Measurements from ENCODE around the gene MPZL3. TPM values are rescaled to one million over a fixed set of nuclear protein-coding genes. Genes with fewer than 3 reads are reported as not detected.

MPZL3 gene
- total and polyA plus RNA-seq, 8 donors: 0.45 to 20.0 (median 5.0) TPM

DNA sequence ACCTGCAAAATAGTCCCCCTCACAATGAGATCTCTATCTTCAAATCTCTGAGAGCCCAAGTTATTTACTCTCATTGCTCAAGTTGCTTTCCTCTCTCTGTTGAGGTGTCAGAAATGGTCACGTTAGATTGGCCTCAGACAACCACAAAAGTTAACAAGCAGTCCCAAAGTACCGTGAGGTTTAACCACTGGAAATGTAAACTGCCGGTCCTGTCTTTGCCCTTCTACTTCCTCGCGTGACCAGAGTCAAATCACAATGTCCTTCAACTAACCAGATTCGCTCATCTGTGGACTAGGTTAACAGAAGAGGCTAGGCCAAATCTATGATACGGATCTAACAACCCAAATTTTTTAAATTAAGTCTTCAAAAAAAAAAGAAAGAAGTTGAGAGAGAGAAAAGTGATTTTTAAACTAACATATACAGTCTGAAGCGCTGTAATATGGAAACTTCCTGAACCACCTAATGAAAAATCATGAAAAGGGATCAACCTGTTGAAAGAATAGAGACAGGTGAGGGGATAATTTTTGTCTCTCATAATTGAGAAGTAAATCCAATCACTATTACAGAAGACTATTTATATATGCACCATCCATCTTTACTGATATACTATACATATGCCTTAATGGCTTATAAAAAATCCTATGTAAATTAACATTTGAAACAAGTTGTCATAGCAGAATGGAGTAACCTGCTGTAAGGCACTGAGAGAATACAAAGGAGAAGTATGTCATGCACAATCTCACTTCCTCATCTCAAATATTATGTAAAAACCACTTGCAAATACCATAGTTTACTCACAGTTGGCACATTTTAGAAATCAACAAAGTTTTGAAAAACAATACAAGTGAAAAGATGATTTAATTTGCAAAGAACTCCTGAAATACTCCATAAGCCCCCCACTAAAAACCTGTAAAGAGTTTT, 24.0 kb downstream of the MPZL3 start:
- peaks cover 0 to 37% (median 0%) of the 10 kb centered on the region in 4 donors for H3K4me1 ChIP-seq
- no peak overlapping the region for H3K4me3 ChIP-seq
- peaks cover 0 to 5% (median 0%) of the 10 kb centered on the region in 3 donors for H3K27me3 ChIP-seq
- no peak for TF ChIP-seq EP300 (IDR thresholded peaks at IDR 0.05)
- DNase-seq: peak in 1 of 2 donors; percentile 27
- H3K27ac ChIP-seq: peak overlapping the region in 4 of 5 donors; percentile 44 to 69 (median 62)
- no peaks in the 10 kb centered on the region for H3K9me3 ChIP-seq
- 79 to 88% (median 84%) methylated on average over 8 of the region's 8 CpGs for WGBS, 5 donors
- intact Hi-C loops (cut with DNase I; ENCODE audit: low total_unique reads): no loop called here
- peaks cover 0 to 41% (median 15%) of the 10 kb centered on the region in 4 donors for H3K36me3 ChIP-seq

DNA sequence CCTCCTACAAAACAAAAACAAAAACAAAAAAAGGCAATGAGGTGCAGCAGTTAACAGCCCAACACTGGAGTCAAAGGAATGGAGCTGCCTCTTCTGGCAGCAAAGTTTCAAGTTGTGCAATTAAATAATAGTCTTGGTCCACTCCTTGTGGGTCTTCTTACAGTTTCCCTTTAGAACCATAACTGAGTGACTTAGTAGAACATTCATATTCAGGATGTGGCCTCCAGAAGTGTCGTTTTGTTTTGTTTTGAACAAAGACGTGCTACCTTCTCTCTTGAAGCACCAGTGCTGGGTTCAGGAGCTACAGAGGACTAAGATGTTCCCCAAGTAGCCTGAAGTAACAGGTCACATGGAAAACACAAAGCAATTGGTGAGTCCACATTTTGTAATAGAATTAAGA, 25.4 kb downstream of the MPZL3 start:
- Histone ChIP-seq H3K27me3 (peaks cover 0 to 5% (median 0%) of the 10 kb centered on the region in 3 donors), H3K4me3 (no peak overlapping the region), H3K9me3 (no peaks in the 10 kb centered on the region), H3K27ac (peak overlapping the region in 4 of 5 donors; percentile 4 to 69 (median 62)), H3K4me1 (peaks cover 0 to 37% (median 0%) of the 10 kb centered on the region in 4 donors), H3K36me3 (peaks cover 0 to 27% (median 5%) of the 10 kb centered on the region in 4 donors)
- TF ChIP-seq POLR2A (IDR thresholded peaks at IDR 0.05) (no peak), EP300 (IDR thresholded peaks at IDR 0.05) (no peak), CTCF (IDR thresholded peaks at IDR 0.05) (no peak), POLR2AphosphoS5 (IDR thresholded peaks at IDR 0.05) (no peak)
- WGBS, 5 donors: 71 to 82% (median 76%) methylated on average over 2 of the region's 2 CpGs
- intact Hi-C loops (cut with DNase I; ENCODE audit: low total_unique reads): no loop called here
- DNase-seq: no peak

- Histone ChIP-seq H3K4me3 (no peak overlapping the region), H3K27me3 (peaks cover 0 to 10% (median 0%) of the 10 kb centered on the region in 3 donors), H3K36me3 (peaks cover 0 to 25% (median 4%) of the 10 kb centered on the region in 4 donors), H3K9me3 (no peaks in the 10 kb centered on the region), H3K27ac (peak overlapping the region in 3 of 5 donors; percentile 7 to 69 (median 69)), H3K4me1 (peaks cover 0 to 37% (median 0%) of the 10 kb centered on the region in 4 donors)
- 65 to 79% (median 77%) methylated on average over 7 of the region's 7 CpGs for WGBS, 5 donors
- intact Hi-C loops (cut with DNase I; ENCODE audit: low total_unique reads): no loop called here
- TF ChIP-seq POLR2AphosphoS5 (IDR thresholded peaks at IDR 0.05) (no peak), POLR2A (IDR thresholded peaks at IDR 0.05) (no peak), EP300 (IDR thresholded peaks at IDR 0.05) (no peak), CTCF (IDR thresholded peaks at IDR 0.05) (no peak)
- no peak for DNase-seq
Measured at GRCh38 chr11:118226296-118226695, 25.9 kb downstream of the MPZL3 start.

- 70 to 77% (median 71%) methylated on average over 6 of the region's 6 CpGs for WGBS, 5 donors
- Histone ChIP-seq H3K4me3 (peak within 1 kb of the TSS; percentile 0 to 31 (median 24)), H3K9me3 (no peaks in the 10 kb centered on the region), H3K27ac (peak within 1 kb of the TSS; percentile 5 to 69 (median 43)), H3K27me3 (peaks cover 0 to 15% (median 0%) of the 10 kb centered on the region in 3 donors), H3K36me3 (peaks cover 0 to 15% (median 4%) of the 10 kb centered on the region in 4 donors), H3K4me1 (peaks cover 0 to 27% (median 0%) of the 10 kb centered on the region in 4 donors)
- intact Hi-C loops (cut with DNase I; ENCODE audit: low total_unique reads): no loop called here
- TF ChIP-seq POLR2AphosphoS5 (IDR thresholded peaks at IDR 0.05) (peak in 2 of 3 donors; percentile 14 to 39), EP300 (IDR thresholded peaks at IDR 0.05) (no peak)
- peak; percentile 29 to 69 for DNase-seq
Measured at GRCh38 chr11:118224511-118225188, 27.5 kb downstream of the MPZL3 start, which contains the start of gene JAML. JAML (minus strand) TSS chr11:118225011; CDS start chr11:118214866, 10,145 bp downstream.

DNA sequence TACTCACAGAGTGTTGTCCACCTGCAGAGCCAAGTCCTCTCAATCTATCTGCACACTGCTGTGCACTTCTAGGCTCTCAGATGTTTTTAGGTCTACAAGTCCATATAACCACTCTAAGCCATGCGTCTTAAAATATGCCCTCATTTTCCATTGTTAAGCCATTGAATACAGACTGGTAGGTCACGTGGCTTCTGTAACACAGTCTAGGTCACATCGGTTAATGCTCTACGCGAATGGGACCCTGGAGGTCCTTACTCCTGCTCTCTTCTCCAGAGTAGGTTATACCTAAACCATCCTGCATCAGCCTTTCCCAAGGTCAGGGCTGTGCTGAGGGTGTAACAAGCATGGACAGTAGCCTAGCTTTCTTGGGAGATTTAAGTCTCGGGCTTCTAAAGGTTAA, 28.2 kb downstream of the MPZL3 start:
- intact Hi-C loops (cut with DNase I; ENCODE audit: low total_unique reads): no loop called here
- peaks cover 0 to 15% (median 0%) of the 10 kb centered on the region in 3 donors for H3K27me3 ChIP-seq
- H3K4me3 ChIP-seq: peak overlapping the region; percentile 0 to 31 (median 24)
- peaks cover 0 to 8% (median 4%) of the 10 kb centered on the region in 4 donors for H3K36me3 ChIP-seq
- no peak for DNase-seq
- TF ChIP-seq EP300 (IDR thresholded peaks at IDR 0.05) (no peak), CTCF (IDR thresholded peaks at IDR 0.05) (no peak), POLR2AphosphoS5 (IDR thresholded peaks at IDR 0.05) (no peak), POLR2A (IDR thresholded peaks at IDR 0.05) (no peak)
- peak overlapping the region in 4 of 5 donors; percentile 42 to 69 (median 56) for H3K27ac ChIP-seq
- peaks cover 0 to 20% (median 0%) of the 10 kb centered on the region in 4 donors for H3K4me1 ChIP-seq
- 73 to 83% (median 79%) methylated on average over 6 of the region's 6 CpGs for WGBS, 5 donors
- no peaks in the 10 kb centered on the region for H3K9me3 ChIP-seq

Measured in stomach (tissue), 9 donors.